ENCODE measurements around the gene LILRB5.

GRCh38 chr19:54233941-54234340, 23.1 kb downstream of the LILRB5 start:
- TF ChIP-seq POLR2A (IDR thresholded peaks at IDR 0.05) (no peak), CTCF (IDR thresholded peaks at IDR 0.05 in 4 of 5, conservative IDR thresholded peaks at IDR 0.05 in 1 of 5) (no peak)
